Liver (tissue), 3 donors: ENCODE results near the gene HNRNPA3.

Source experiments
- EGR1 ChIP-seq, 2 donors: IDR thresholded peaks; 2 replicates each; pipeline ENCODE4 v1.6.1; 2016 to 2018; ENCODE audit warnings: antibody characterized with exemption in 2 of 2, low read depth in 2 of 2
- FOXA1 ChIP-seq: IDR thresholded peaks from 2 replicates; pipeline ENCODE4 v1.6.1; 2016; ENCODE audit warnings: antibody characterized with exemption
- GABPA ChIP-seq, 2 donors: IDR thresholded peaks in 1 of 2; conservative IDR thresholded peaks in 1 of 2; 2 replicates each; pipeline ENCODE4 v1.6.1; 2016; ENCODE audit warnings: antibody characterized with exemption in 2 of 2, mild to moderate bottlenecking in 1 of 2, moderate library complexity in 1 of 2
- JUND ChIP-seq, 2 donors: IDR thresholded peaks; 2 replicates each; pipeline ENCODE4 v1.6.1; 2016; ENCODE audit warnings: antibody characterized with exemption in 2 of 2
- NR2F2 ChIP-seq: IDR thresholded peaks from 2 replicates; pipeline ENCODE4 v1.6.1; 2016; ENCODE audit warnings: antibody characterized with exemption
- RAD21 ChIP-seq, 2 donors: IDR thresholded peaks; 2 replicates each; pipeline ENCODE4 v1.6.1; 2016; ENCODE audit warnings: antibody characterized with exemption in 2 of 2, mild to moderate bottlenecking in 2 of 2
- REST ChIP-seq: IDR thresholded peaks from 2 replicates; pipeline ENCODE4 v1.6.1; 2016; ENCODE audit warnings: antibody characterized with exemption, mild to moderate bottlenecking
- SP1 ChIP-seq: IDR thresholded peaks from 2 replicates; pipeline ENCODE4 v1.6.1; 2018; ENCODE audit warnings: antibody characterized with exemption, mild to moderate bottlenecking
- TAF1 ChIP-seq: conservative IDR thresholded peaks from 2 replicates; pipeline ENCODE4 v1.6.1; 2016; ENCODE audit warnings: antibody characterized with exemption, mild to moderate bottlenecking
- YY1 ChIP-seq: IDR thresholded peaks from 2 replicates; pipeline ENCODE4 v1.6.1; 2016; ENCODE audit warnings: antibody characterized with exemption, mild to moderate bottlenecking
- TF ChIP-seq, protein P1 (sequence below): fragments of 150-350 bp; IDR thresholded peaks from 2 replicates; pipeline ENCODE4 v1.5.1; 2017; ENCODE audit warnings: improper control_type of control experiment, low read depth, low read length; ENCODE audit not compliant: missing input control
- TF ChIP-seq, protein P2 (sequence below): IDR thresholded peaks from 2 replicates; pipeline ENCODE4 v1.6.1; 2016; ENCODE audit warnings: antibody characterized with exemption
- TF ChIP-seq, protein P3 (sequence below): IDR thresholded peaks from 2 replicates; pipeline ENCODE4 v1.6.1; 2016; ENCODE audit warnings: antibody characterized with exemption
- donor health status: healthy.
- donor health status: healthy.

GRCh38 chr2:177193240-177193639 lies 19.4 kb upstream of the HNRNPA3 start:
- TF ChIP-seq, protein P1, sequence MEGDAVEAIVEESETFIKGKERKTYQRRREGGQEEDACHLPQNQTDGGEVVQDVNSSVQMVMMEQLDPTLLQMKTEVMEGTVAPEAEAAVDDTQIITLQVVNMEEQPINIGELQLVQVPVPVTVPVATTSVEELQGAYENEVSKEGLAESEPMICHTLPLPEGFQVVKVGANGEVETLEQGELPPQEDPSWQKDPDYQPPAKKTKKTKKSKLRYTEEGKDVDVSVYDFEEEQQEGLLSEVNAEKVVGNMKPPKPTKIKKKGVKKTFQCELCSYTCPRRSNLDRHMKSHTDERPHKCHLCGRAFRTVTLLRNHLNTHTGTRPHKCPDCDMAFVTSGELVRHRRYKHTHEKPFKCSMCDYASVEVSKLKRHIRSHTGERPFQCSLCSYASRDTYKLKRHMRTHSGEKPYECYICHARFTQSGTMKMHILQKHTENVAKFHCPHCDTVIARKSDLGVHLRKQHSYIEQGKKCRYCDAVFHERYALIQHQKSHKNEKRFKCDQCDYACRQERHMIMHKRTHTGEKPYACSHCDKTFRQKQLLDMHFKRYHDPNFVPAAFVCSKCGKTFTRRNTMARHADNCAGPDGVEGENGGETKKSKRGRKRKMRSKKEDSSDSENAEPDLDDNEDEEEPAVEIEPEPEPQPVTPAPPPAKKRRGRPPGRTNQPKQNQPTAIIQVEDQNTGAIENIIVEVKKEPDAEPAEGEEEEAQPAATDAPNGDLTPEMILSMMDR, result no peak
- no peak for TF ChIP-seq TAF1
- TF ChIP-seq RAD21 (IDR thresholded peaks at IDR 0.05), result no peak
- TF ChIP-seq, protein P2, sequence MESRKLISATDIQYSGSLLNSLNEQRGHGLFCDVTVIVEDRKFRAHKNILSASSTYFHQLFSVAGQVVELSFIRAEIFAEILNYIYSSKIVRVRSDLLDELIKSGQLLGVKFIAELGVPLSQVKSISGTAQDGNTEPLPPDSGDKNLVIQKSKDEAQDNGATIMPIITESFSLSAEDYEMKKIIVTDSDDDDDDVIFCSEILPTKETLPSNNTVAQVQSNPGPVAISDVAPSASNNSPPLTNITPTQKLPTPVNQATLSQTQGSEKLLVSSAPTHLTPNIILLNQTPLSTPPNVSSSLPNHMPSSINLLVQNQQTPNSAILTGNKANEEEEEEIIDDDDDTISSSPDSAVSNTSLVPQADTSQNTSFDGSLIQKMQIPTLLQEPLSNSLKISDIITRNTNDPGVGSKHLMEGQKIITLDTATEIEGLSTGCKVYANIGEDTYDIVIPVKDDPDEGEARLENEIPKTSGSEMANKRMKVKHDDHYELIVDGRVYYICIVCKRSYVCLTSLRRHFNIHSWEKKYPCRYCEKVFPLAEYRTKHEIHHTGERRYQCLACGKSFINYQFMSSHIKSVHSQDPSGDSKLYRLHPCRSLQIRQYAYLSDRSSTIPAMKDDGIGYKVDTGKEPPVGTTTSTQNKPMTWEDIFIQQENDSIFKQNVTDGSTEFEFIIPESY, result no peak
- TF ChIP-seq JUND (IDR thresholded peaks at IDR 0.05), result no peak
- TF ChIP-seq, protein P3, sequence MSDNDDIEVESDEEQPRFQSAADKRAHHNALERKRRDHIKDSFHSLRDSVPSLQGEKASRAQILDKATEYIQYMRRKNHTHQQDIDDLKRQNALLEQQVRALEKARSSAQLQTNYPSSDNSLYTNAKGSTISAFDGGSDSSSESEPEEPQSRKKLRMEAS, result no peak
- no peak for TF ChIP-seq REST
- no peak for TF ChIP-seq EGR1 (IDR thresholded peaks at IDR 0.05; ENCODE audit: low read depth in 2 of 2)
- no peak for TF ChIP-seq GABPA (IDR thresholded peaks at IDR 0.05 in 1 of 2, conservative IDR thresholded peaks at IDR 0.05 in 1 of 2)
- no peak for TF ChIP-seq FOXA1
- TF ChIP-seq YY1, result no peak
- no peak for TF ChIP-seq NR2F2
- no peak for TF ChIP-seq SP1
